Activated CD8-positive, alpha-beta memory T cell treated with anti-CD3 and anti-CD28 coated beads, Interleukin-2, amount 10 ng/mL, durations not matched to agents 7 days and 5 days (primary cell): ENCODE data around the gene RBPJL. TPM values are rescaled to one million over a fixed set of nuclear protein-coding genes. Genes with fewer than 3 reads are reported as not detected.

Experiments used
- ATAC-seq: fragments of 150-1000 bp; cut with Tn5 transposase; one replicate; pipeline ENCODE4 v1.10.0; 2021; ENCODE audit warnings: moderate library complexity
- CTCF ChIA-PET: fragments of 350-600 bp; sonication (Branson Sonifier 250); formaldehyde crosslinking; loops from one replicate; lab custom pipeline; 2021; ENCODE audit warnings: antibody characterized with exemption; lab: Charles Lee
- DNase-seq: peaks from one replicate; pipeline ENCODE4 v3.0.0-alpha.2; 2020
- H3K27ac Mint-ChIP-seq: one replicate; pipeline ENCODE4 v1.8.0; 2021; ENCODE audit warnings: mild to moderate bottlenecking, mixed read lengths
- H3K27me3 Mint-ChIP-seq: one replicate; pipeline ENCODE4 v1.8.0; 2021; ENCODE audit warnings: mixed read lengths
- H3K36me3 Mint-ChIP-seq: one replicate; pipeline ENCODE4 v1.8.0; 2021; ENCODE audit warnings: mild to moderate bottlenecking, mixed read lengths
- H3K4me1 Mint-ChIP-seq: one replicate; pipeline ENCODE4 v1.8.0; 2021; ENCODE audit warnings: mixed read lengths
- H3K4me3 Mint-ChIP-seq: one replicate; pipeline ENCODE4 v1.8.0; 2021; ENCODE audit warnings: mild to moderate bottlenecking, moderate library complexity, mixed read lengths
- H3K9me3 Mint-ChIP-seq: one replicate; pipeline ENCODE4 v1.8.0; 2022; ENCODE audit warnings: low read depth, mixed read lengths
- total RNA-seq, 2 experiments: library from RNA; stranded (reverse); gene quantifications; one replicate each; pipeline ENCODE4 v1.2.3, GENCODE V29; 2021

Gene RBPJL
- total RNA-seq, 2 experiments from 2014 or later, result not detected

DNA sequence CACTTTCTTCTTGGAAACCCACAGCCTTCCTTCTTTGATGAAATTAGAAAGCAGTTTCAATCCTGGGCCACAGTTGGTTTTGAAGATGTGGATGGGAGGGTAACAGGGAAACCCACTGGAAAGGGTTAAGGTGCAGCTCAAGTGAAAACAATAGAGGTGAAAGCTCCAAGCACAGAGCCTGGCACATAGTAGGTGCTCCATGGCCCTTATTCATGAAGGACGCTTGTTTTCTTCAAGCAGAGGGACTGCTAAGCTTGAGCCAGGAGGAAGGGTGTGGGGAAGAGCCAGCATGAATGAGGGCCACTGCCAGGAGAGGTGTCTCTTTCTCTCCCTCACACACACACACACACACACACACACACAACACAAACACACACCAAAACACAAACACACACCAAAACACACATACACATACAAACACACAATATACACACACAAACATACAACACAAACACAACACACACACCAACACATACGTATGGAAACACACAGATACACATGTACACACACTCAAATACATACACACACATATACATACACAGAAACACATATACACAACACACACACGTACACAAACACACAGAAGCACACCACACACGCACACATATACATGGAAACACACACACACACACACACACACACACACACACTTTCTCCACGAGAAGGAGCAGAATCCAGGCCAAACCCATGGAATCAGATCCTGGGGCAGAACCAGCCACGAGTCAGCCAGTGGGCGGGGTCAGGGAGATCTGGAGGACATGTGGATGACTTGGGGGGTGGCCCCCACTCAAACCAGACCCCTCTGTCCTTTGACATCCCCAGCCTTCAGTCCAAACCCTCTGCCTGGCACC, 23.7 kb upstream of the RBPJL start:
- H3K27me3 Mint-ChIP-seq, result peaks cover 39% of the 10 kb centered on the region
- DNase-seq, result no peak
- ATAC-seq, result no peak
- no peaks in the 10 kb centered on the region for H3K9me3 Mint-ChIP-seq
- H3K27ac Mint-ChIP-seq, result no peak overlapping the region
- peaks cover 2% of the 10 kb centered on the region for H3K4me1 Mint-ChIP-seq
- CTCF ChIA-PET, result interaction anchor here (2.0 kb wide), 1 partner anchor 11 kb away, joined by 9 read pairs; no protein-coding TSS in a partner anchor
- no peaks in the 10 kb centered on the region for H3K36me3 Mint-ChIP-seq
- no peak overlapping the region for H3K4me3 Mint-ChIP-seq

DNA sequence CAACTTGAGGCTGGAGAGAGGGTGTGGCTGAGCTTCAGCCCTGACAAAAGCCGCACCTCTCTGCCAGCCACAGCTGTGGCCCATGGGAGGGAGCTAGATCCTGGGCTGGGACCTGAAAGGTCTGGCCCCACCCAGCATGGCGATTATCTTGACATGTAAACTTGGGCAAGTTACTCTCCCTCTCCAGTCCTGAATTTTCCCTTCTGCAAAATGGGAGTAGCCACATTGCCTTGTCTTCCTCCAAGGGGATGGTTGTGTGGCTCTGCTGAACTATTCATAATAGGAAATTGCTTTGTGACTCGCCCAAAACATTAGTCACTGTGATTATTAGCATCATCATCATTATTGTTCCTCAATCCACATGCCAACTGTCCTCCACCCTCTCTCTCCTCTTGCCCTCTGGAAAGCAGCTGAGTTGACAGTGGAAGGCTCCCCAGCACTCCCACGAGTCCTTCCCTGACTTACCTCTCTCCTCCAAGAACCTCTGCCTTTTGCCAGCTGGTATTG, 23.0 kb upstream of the RBPJL start:
- no peaks in the 10 kb centered on the region for H3K9me3 Mint-ChIP-seq
- no peak overlapping the region for H3K4me3 Mint-ChIP-seq
- H3K36me3 Mint-ChIP-seq, result no peaks in the 10 kb centered on the region
- H3K27ac Mint-ChIP-seq, result no peak overlapping the region
- ATAC-seq (no peak), DNase-seq (no peak)
- CTCF ChIA-PET, result interaction anchor here (2.0 kb wide), 1 partner anchor 10 kb away, joined by 9 read pairs; no protein-coding TSS in a partner anchor
- H3K4me1 Mint-ChIP-seq, result peaks cover 2% of the 10 kb centered on the region
- H3K27me3 Mint-ChIP-seq, result peaks cover 40% of the 10 kb centered on the region

DNA sequence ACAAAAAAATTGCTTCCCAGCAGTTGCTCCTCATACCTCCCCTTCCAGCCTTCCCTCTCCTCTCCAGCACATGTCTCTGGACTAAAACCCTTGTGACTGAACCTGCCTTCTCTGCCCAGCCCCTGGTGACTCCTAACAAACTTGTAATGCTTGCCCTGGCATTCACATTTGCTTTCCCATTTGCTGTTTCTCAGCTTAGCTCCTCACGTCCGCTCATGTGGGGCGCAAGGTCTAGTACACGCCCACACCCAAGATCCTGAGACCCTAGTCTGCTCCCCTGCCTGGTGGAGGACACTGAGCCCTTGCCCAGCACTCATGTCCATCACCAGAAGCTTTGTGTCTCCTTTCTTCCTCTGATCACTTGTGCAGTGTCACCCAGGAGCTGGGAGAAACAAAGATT, 18.3 kb upstream of the RBPJL start:
- DNase-seq, result no peak
- ATAC-seq, result no peak
- Mint-ChIP-seq H3K4me1 (no peaks in the 10 kb centered on the region), H3K27ac (no peak overlapping the region), H3K36me3 (no peaks in the 10 kb centered on the region), H3K9me3 (no peaks in the 10 kb centered on the region), H3K4me3 (no peak overlapping the region), H3K27me3 (peaks cover 48% of the 10 kb centered on the region)
- CTCF ChIA-PET, result interaction anchor here (1.1 kb wide), 1 partner anchor 178 kb away, joined by 4 read pairs; no protein-coding TSS in a partner anchor

DNA sequence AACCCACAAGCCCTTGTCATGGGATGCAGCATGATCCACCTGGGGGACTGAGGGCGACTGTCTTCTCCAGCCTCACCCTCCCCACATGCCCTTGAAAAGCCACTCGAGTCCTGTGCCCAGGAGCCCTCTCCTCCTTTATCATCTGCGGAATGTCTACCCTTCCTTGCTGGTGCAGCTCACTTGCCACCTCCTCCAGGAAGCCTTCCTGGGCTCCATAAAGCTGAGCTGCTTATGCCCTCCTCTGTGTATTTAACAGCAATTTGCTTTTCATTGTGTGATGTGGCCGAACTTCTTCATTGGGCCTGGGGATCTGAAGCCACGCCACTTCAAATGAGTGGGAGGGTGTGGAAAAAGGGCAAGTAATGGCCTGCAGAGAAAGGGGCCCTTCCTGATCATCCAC, 17.8 kb upstream of the RBPJL start:
- Mint-ChIP-seq H3K27ac (no peak overlapping the region), H3K4me3 (no peak overlapping the region), H3K9me3 (no peaks in the 10 kb centered on the region), H3K27me3 (peaks cover 49% of the 10 kb centered on the region), H3K36me3 (no peaks in the 10 kb centered on the region), H3K4me1 (peaks cover 2% of the 10 kb centered on the region)
- CTCF ChIA-PET, result interaction anchor here (1.1 to 2.3 kb wide), 3 partner anchors 101 to 179 kb away, joined by 3 to 9 read pairs (median 4); no protein-coding TSS in a partner anchor
- no peak for ATAC-seq
- DNase-seq, result no peak

DNA sequence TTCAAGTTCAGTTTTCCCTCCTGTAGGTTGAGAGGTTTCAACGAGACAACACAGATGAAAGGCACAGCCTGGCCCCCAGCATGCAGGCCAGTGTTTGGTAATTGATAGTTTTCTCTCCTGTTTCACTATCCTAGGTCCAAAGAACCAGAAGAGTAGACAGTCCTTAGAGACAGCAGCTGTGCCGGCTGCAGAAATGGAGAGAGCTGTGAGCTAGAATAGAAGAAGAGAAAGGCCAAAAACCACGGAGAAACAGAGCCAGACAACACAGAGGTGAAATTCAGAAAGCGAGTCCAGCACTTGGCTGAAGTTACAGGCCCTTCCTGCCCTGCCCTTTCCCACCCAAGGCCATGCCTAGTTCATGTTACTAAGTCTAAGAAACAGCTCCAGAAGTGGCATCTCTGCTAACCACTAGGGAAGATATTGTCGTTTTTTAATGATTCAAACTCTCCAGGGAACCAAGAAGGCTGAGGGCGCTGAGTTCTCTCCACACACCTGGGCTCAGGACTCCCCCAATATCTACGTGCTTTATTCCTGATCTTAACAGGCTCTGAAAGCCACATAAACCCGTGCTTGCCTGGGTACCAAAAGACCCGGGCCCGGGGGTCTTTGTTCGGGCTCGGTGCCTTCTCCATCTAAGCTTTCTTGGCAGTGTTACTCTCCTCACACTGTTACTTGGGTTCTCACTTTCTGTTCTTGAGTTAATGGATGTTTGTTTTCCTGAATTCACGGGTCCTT, 16.5 kb upstream of the RBPJL start:
- peaks cover 2% of the 10 kb centered on the region for H3K9me3 Mint-ChIP-seq
- no peak for ATAC-seq
- H3K27ac Mint-ChIP-seq, result no peak overlapping the region
- H3K4me1 Mint-ChIP-seq, result peaks cover 5% of the 10 kb centered on the region
- H3K4me3 Mint-ChIP-seq, result no peak overlapping the region
- CTCF ChIA-PET, result interaction anchor here (0.7 to 6.1 kb wide), 27 partner anchors 9 to 481 kb away, joined by 3 to 84 read pairs (median 5); partner anchors contain the start of genes KCNS1 and WFDC5
- H3K27me3 Mint-ChIP-seq, result peaks cover 55% of the 10 kb centered on the region
- peaks cover 1% of the 10 kb centered on the region for H3K36me3 Mint-ChIP-seq
- no peak for DNase-seq

DNA sequence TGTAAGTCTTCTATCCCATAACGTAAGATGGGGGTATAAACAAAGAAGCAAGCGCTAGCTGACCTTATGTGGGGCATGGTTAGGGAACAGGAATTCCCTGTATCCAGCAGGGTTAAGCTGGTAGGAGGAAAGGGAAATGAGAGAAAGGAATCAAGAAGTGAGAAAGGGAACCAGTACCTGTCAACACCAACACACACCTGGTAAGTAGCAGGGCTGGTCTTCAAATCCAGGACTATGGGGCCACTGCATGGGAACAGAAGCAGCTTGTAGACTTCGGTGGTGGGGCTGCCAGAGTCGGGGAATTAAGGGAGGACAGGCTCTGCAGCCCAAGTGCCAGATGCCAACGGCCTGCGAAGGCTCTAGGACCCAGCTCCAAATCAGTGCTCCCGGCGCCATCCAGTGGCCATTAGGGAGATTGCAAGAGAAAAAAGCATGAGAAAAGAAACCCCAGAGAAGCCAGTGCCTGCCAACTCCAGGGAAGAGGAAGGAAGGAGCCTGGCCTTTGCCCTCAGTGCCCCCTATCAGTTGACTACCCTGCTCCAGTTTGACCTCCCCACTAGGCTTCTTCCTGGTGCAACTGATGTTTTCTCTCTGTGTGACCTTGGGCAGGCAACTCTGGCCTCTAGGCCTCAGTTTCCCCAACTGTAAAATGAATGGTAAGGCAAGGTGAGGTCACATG, 15.8 kb upstream of the RBPJL start:
- DNase-seq (peak; percentile 77), ATAC-seq (peak; percentile 41)
- H3K9me3 Mint-ChIP-seq, result peaks cover 2% of the 10 kb centered on the region
- peaks cover 2% of the 10 kb centered on the region for H3K36me3 Mint-ChIP-seq
- CTCF ChIA-PET, result interaction anchor here (0.7 to 6.1 kb wide), 26 partner anchors 8 to 480 kb away, joined by 3 to 84 read pairs (median 6); partner anchors contain the start of genes KCNS1 and WFDC5
- H3K4me3 Mint-ChIP-seq, result no peak overlapping the region
- peaks cover 54% of the 10 kb centered on the region for H3K27me3 Mint-ChIP-seq
- peaks cover 5% of the 10 kb centered on the region for H3K4me1 Mint-ChIP-seq
- no peak overlapping the region for H3K27ac Mint-ChIP-seq

DNA sequence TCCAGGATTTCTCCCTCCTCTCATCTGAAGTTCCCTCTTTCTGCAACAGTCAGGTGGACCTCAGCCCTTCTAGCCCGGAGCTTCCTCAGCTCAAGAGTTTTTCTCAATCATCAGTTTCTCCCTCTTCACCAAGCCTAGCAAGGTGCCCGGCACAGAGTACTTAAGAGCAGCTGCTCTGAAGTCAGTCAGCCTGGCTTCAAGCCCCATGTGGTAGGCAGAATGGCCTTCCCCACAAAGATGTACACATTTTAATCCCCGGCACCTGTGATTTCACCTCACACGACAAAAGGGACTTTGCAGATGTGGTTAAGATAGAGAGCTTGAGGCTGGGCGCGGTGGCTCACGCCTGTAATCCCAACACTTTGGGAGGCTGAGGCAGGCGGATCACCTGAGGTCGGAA, 15.1 kb upstream of the RBPJL start:
- ATAC-seq (no peak), DNase-seq (no peak)
- peaks cover 54% of the 10 kb centered on the region for H3K27me3 Mint-ChIP-seq
- CTCF ChIA-PET, result interaction anchor here (0.9 to 6.1 kb wide), 24 partner anchors 8 to 479 kb away, joined by 3 to 84 read pairs (median 6); partner anchors contain the start of gene KCNS1
- H3K9me3 Mint-ChIP-seq, result peaks cover 2% of the 10 kb centered on the region
- peaks cover 2% of the 10 kb centered on the region for H3K36me3 Mint-ChIP-seq
- peaks cover 5% of the 10 kb centered on the region for H3K4me1 Mint-ChIP-seq
- H3K27ac Mint-ChIP-seq, result no peak overlapping the region
- no peak overlapping the region for H3K4me3 Mint-ChIP-seq

DNA sequence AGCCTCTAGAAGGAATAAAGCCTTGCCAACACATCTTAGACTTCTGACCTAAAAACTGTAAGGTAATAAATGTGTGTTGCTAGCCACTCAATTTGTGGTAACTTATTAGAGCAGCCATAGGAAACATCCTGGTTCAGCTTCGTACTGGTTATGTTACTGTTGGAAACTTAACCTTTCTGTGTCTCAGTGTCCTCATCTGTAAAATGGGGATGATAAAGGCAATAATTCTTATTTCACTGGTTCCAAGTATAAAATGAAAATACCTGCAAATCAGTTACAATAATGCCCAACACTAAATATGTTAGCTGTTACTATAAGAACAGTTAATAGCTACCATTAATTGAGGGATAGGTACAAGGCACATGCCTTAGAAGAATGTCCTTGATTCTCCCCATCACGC, 14.3 kb upstream of the RBPJL start:
- Mint-ChIP-seq H3K4me1 (peaks cover 5% of the 10 kb centered on the region), H3K36me3 (peaks cover 2% of the 10 kb centered on the region), H3K27me3 (peaks cover 51% of the 10 kb centered on the region), H3K9me3 (peaks cover 2% of the 10 kb centered on the region), H3K27ac (no peak overlapping the region), H3K4me3 (peak overlapping the region; percentile 65)
- no peak for ATAC-seq
- CTCF ChIA-PET, result interaction anchor here (0.7 to 6.1 kb wide), 25 partner anchors 10 to 544 kb away, joined by 3 to 84 read pairs (median 8); partner anchors contain the start of genes KCNS1 and MATN4
- no peak for DNase-seq

DNA sequence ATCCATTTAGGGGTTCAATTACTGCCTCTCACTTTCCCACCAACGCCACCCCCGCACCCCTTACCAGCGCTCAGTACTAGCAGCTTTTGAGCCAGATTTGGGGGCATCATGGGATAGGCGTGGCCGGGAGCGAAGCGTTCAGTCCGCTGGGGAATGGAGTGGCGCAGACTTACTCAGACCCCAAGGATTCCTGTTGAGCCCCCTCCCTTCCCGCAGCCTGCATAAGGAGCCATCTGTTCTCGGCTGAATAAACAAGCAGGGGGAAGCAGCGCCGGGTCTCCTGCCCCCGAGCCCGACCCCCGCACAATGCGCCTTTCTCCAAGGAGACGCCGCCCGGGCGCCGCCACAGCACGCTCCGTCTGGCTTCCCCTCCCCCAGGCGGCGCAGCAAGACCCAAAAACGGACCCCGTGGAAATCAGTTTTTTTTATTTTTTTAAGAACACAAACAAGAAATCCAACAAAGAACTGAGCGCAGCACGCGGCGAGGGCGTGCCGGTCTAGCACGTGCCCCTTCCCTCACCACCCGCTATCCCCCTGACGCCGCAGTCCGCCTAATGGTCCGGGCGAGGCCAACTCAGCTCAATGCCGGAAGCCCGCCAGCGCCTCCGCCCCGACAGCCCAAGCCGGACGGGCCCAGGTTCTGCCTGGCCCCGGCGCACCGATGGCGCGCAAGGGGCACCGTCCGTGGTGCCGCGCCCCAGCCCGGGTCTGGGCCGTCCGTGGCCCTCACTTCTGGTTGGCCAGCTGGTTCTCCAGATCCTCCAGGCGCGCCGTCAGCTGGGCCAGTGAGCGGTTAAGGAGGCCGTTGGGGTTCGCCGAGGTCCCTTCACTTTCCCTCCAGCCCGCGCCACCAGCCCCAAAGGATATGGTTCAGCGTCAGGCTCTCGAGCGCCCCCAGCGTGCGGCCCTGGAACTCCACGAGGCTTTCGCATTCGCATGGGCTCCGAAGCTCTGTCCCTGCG, 13.3 kb upstream of the RBPJL start:
- H3K9me3 Mint-ChIP-seq, result peaks cover 2% of the 10 kb centered on the region
- DNase-seq (peak; percentile 88), ATAC-seq (peak; percentile 94)
- H3K27me3 Mint-ChIP-seq, result peaks cover 49% of the 10 kb centered on the region
- no peak overlapping the region for H3K27ac Mint-ChIP-seq
- peaks cover 5% of the 10 kb centered on the region for H3K4me1 Mint-ChIP-seq
- H3K36me3 Mint-ChIP-seq, result peaks cover 2% of the 10 kb centered on the region
- H3K4me3 Mint-ChIP-seq, result peak overlapping the region; percentile 65
- CTCF ChIA-PET, result interaction anchor here (0.6 to 6.1 kb wide), 73 partner anchors 9 to 1251 kb away, joined by 3 to 84 read pairs (median 4); partner anchors contain the start of genes DNTTIP1, KCNS1, MATN4 and PI3

DNA sequence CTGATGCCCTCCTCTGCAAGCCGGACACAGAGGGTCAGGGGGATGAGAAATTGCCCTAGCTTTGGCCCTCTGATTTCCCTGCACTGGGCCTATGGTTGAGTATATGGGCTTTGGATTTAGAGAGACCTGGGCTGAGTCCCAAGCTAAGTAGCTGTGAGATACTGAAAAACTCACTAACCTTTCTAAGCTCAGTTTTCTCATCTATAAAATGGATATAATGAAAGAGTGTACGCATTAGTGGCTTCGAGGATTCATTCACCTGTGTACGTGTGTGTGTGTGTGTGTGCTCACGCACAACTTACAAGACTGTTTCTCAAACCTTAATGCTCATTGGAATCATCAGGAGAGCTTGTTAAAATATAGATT, 12.7 kb upstream of the RBPJL start:
- ATAC-seq, result no peak
- Mint-ChIP-seq H3K4me3 (peak overlapping the region; percentile 65), H3K27ac (no peak overlapping the region), H3K27me3 (peaks cover 45% of the 10 kb centered on the region), H3K9me3 (peaks cover 2% of the 10 kb centered on the region), H3K4me1 (peaks cover 5% of the 10 kb centered on the region), H3K36me3 (peaks cover 2% of the 10 kb centered on the region)
- no peak for DNase-seq
- CTCF ChIA-PET, result interaction anchor here (0.6 to 6.1 kb wide), 68 partner anchors 8 to 1250 kb away, joined by 3 to 84 read pairs (median 4); partner anchors contain the start of genes DNTTIP1, KCNS1, PI3 and PIGT

DNA sequence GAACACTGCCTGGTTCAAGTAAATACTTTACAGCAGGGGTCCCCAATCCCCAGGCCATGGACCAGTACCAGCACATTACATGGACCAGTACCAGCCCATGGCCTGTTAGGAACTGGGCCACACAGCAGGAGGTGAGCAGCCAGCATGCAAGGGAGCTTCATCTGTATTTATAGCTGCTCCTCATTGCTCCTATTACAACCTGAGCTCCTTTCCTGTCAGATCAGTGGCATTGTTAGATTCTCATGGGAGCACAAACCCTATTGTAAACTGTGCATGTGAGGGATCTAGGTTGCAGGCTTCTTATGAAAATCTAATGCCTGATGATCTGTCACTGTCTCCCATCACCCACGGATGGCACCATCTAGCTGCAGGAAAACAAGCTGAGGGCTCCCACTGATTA, 12.0 kb upstream of the RBPJL start:
- peaks cover 45% of the 10 kb centered on the region for H3K27me3 Mint-ChIP-seq
- H3K4me3 Mint-ChIP-seq, result no peak overlapping the region
- H3K36me3 Mint-ChIP-seq, result peaks cover 2% of the 10 kb centered on the region
- H3K9me3 Mint-ChIP-seq, result peaks cover 2% of the 10 kb centered on the region
- peaks cover 7% of the 10 kb centered on the region for H3K4me1 Mint-ChIP-seq
- ATAC-seq, result no peak
- CTCF ChIA-PET, result interaction anchor here (0.6 to 6.1 kb wide), 42 partner anchors 8 to 497 kb away, joined by 3 to 84 read pairs (median 6); partner anchors contain the start of genes DNTTIP1, KCNS1, PIGT and SYS1
- H3K27ac Mint-ChIP-seq, result no peak overlapping the region
- no peak for DNase-seq
